Peyer's patch (tissue), 4 donors: Measurements from ENCODE around the gene SMG6.

Experiments
- CTCF ChIP-seq, 6 experiments: fragments of 450-650 bp in 4 of 6; fragments of 200-600 bp in 2 of 6; sonication (generic) in 1 of 6; IDR thresholded peaks; one replicate each; pipeline ENCODE4 v1.5.1; 2017 to 2019; ENCODE audit warnings: antibody characterized with exemption in 6 of 6, mild to moderate bottlenecking in 3 of 6, moderate library complexity in 1 of 6
- POLR2A ChIP-seq, 2 donors: fragments of 450-650 bp; IDR thresholded peaks; one replicate each; pipeline ENCODE4 v1.5.1; 2017; ENCODE audit warnings: antibody characterized with exemption in 2 of 2, mild to moderate bottlenecking in 2 of 2, moderate library complexity in 2 of 2

GRCh38 chr17:2060681-2061440 is 242.7 kb downstream of the SMG6 start:
- TF ChIP-seq CTCF (IDR thresholded peaks at IDR 0.05) (no peak), POLR2A (IDR thresholded peaks at IDR 0.05) (no peak)
